Fibroblast of skin of scalp (primary cell): Measurements from ENCODE around the gene RALB.

Experiments used
- DNase-seq: peaks from one replicate; pipeline ENCODE4 v3.0.0-alpha.2; 2013

RALB gene

DNA sequence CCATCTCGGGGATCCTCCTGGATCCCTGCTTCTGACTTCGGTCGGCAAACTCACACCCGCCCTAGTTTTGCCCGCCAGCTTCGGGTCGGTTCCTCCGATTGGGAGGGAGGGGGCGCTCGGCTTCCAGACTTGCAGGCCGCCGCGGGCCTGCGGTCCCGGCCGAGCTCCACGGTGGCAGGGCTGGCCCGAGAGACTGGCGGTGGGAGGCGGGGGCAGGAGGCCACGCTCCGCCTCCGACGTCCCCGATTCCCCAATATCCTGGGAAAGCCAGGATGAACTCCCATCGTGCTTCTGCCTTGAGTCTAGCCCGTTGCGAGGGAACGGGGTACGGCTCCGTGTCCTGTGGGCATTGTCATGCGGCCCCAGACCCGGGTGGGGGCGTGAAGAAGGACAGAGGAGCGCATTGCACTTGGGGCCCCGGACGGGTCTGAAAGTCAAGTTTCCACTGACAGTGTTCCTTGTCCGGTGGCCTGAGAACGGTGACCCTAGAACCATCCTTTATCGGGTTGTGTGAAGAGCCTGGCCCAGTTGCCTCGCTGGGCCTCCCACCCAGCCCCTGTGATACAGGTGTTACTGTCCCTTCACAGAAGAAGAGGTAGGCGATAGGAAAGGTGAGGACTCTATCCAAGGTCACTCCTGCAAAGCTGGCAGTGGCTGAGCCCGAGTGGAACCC lies 90.9 kb downstream of the RALB start:
- peak; percentile 84 for DNase-seq
